Measurements from ENCODE around the gene HSPA5.

The HSPA5 gene

DNA sequence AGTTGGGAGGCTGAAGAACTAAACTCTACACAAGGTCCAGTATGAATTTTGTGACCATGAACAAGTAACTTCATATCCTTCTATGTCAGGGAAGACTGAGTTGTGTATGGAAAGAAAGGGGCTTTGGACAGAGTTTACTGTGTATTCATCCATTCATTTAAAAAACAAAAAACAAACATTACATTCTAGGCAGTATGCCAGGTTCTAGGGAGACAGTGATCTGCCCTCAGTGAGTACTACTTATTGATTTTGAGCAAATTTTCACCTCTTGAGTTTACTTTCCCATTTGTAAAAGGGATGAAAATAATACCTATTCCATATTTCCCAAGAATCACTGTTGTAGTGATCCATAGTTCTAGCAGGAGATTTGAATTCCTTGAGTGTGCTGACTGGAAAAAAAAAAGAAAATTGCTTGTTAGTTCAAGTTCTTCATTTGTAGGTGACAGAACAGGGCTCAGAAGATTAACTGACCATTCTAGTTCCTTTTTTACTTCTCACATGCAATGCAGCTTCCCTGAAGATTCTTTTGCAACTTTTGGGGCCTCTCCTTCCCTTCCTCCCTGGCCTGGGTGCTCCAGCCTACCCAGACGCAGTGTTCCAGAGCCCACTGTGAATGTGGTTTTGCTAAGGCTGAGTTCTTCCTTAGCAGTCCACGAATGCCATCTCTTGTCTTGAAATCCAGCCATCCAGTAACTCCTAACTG lies 17.8 kb upstream of the HSPA5 start:
- peaks cover 10% of the 10 kb centered on the region for H3K36me3 ChIP-seq (ENCODE audit: control insufficient read depth, low read length)
- peaks cover 26% of the 10 kb centered on the region for H3K4me1 ChIP-seq (ENCODE audit: control insufficient read depth, low read length)
- no peaks in the 10 kb centered on the region for H3K9me2 ChIP-seq (replicated peaks; ENCODE audit: control insufficient read depth, low read length)
- H3K27me3 ChIP-seq (ENCODE audit: control insufficient read depth, low read length), result no peaks in the 10 kb centered on the region
- H3K79me2 ChIP-seq (ENCODE audit: control insufficient read depth, low read length), result peaks cover 24% of the 10 kb centered on the region
- H3K27ac ChIP-seq (ENCODE audit: low read depth, low read length), result no peak overlapping the region
- no peak for TF ChIP-seq EZH2phosphoT487 (IDR thresholded peaks at IDR 0.05; ENCODE audit: borderline replicate concordance, low read length)
- TF ChIP-seq, protein P1, sequence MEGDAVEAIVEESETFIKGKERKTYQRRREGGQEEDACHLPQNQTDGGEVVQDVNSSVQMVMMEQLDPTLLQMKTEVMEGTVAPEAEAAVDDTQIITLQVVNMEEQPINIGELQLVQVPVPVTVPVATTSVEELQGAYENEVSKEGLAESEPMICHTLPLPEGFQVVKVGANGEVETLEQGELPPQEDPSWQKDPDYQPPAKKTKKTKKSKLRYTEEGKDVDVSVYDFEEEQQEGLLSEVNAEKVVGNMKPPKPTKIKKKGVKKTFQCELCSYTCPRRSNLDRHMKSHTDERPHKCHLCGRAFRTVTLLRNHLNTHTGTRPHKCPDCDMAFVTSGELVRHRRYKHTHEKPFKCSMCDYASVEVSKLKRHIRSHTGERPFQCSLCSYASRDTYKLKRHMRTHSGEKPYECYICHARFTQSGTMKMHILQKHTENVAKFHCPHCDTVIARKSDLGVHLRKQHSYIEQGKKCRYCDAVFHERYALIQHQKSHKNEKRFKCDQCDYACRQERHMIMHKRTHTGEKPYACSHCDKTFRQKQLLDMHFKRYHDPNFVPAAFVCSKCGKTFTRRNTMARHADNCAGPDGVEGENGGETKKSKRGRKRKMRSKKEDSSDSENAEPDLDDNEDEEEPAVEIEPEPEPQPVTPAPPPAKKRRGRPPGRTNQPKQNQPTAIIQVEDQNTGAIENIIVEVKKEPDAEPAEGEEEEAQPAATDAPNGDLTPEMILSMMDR (IDR thresholded peaks at IDR 0.05; ENCODE audit: low read depth, low read length, poor library complexity, severe bottlenecking), result no peak
- H3F3A ChIP-seq (ENCODE audit: control insufficient read depth, insufficient read depth), result no peaks in the 10 kb centered on the region
- H3K4me3 ChIP-seq (ENCODE audit: low read length), result no peak overlapping the region
- no peaks in the 10 kb centered on the region for H4K20me1 ChIP-seq (ENCODE audit: control insufficient read depth, insufficient read depth, low read depth, low read length)
- H3K4me2 ChIP-seq (ENCODE audit: low read length), result no peak overlapping the region
- H3K9me3 ChIP-seq (ENCODE audit: control insufficient read depth, insufficient read depth, low read length), result no peaks in the 10 kb centered on the region

DNA sequence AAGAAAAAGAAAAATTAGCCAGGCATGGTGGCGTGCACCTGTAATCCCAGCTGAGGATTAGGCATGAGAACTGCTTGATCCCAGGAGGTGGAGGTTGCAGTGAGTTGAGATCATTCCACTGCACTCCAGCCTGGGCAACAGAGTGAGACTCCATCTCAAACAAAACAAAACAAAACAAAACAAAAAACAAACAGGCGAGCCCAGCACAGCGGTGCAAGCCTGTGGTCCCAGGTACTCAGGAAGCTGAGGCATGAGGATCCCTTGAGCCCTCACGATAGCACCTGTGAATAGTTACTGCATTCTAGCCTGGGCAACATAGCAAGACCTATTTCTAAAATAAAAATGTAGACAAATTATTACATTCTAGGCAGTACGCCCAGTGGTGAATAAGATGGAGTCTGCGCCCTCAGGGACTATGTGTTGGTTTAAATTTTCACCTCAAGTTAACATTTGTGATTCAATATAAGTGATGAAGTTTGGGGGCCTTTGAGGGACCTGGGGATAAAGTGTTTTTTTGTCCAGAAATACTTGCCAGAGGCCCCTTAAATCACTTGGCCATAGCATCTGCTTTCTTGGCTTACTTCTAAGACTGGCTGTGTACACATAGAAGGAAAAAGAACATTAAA lies 17.1 kb upstream of the HSPA5 start:
- peaks cover 16% of the 10 kb centered on the region for H3K79me2 ChIP-seq (ENCODE audit: control insufficient read depth, low read length)
- H3K9me2 ChIP-seq (replicated peaks; ENCODE audit: control insufficient read depth, low read length), result no peaks in the 10 kb centered on the region
- peaks cover 20% of the 10 kb centered on the region for H3K4me1 ChIP-seq (ENCODE audit: control insufficient read depth, low read length)
- no peaks in the 10 kb centered on the region for H3F3A ChIP-seq (ENCODE audit: control insufficient read depth, insufficient read depth)
- no peaks in the 10 kb centered on the region for H4K20me1 ChIP-seq (ENCODE audit: control insufficient read depth, insufficient read depth, low read depth, low read length)
- H3K4me2 ChIP-seq (ENCODE audit: low read length), result no peak overlapping the region
- no peaks in the 10 kb centered on the region for H3K9me3 ChIP-seq (ENCODE audit: control insufficient read depth, insufficient read depth, low read length)
- no peaks in the 10 kb centered on the region for H3K27me3 ChIP-seq (ENCODE audit: control insufficient read depth, low read length)
- TF ChIP-seq, protein P1 (IDR thresholded peaks at IDR 0.05; ENCODE audit: low read depth, low read length, poor library complexity, severe bottlenecking), result no peak
- no peak for TF ChIP-seq EZH2phosphoT487 (IDR thresholded peaks at IDR 0.05; ENCODE audit: borderline replicate concordance, low read length)
- H3K36me3 ChIP-seq (ENCODE audit: control insufficient read depth, low read length), result peaks cover 3% of the 10 kb centered on the region; the same call in 1 of the 2 replicates
- no peak overlapping the region for H3K27ac ChIP-seq (ENCODE audit: low read depth, low read length)
- H3K4me3 ChIP-seq (ENCODE audit: low read length), result no peak overlapping the region

DNA sequence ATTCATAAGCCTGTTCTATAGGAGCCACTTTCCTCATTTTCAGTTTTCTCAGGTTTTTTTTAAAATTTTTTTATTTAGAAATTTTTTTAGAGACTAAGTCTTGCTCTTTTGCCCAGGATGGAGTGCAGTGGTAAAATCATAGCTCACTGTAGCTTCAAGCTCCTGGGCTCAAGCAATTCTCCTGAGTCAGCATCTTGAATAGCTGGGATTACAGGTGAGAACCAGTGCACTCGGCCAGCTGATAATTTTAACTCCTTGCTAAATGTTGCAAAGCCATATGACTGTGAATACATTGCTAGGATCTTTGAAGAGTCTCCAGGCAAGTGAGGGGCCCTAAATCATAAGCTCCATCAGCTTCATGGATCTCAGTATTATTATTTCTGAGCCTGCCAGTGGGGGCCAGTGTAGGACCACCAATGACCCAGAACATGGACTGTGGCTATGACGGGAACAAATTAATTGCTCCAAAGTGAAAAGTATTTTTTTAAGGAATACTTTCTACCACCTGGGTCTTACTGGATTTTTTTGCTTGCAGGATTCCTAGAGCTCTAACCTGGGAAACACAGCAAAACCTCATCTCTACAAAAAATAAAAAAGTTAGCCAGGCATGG lies 14.7 kb upstream of the HSPA5 start:
- Histone ChIP-seq H3K4me3 (ENCODE audit: low read length) (no peak overlapping the region), H3K4me2 (ENCODE audit: low read length) (no peak overlapping the region), H3K4me1 (ENCODE audit: control insufficient read depth, low read length) (peaks cover 8% of the 10 kb centered on the region), H3K79me2 (ENCODE audit: control insufficient read depth, low read length) (no peaks in the 10 kb centered on the region), H3K9me2 (replicated peaks; ENCODE audit: control insufficient read depth, low read length) (no peaks in the 10 kb centered on the region), H3K36me3 (ENCODE audit: control insufficient read depth, low read length) (no peaks in the 10 kb centered on the region), H3K9me3 (ENCODE audit: control insufficient read depth, insufficient read depth, low read length) (no peaks in the 10 kb centered on the region), H3F3A (ENCODE audit: control insufficient read depth, insufficient read depth) (no peaks in the 10 kb centered on the region), H4K20me1 (ENCODE audit: control insufficient read depth, insufficient read depth, low read depth, low read length) (no peaks in the 10 kb centered on the region), H3K27me3 (ENCODE audit: control insufficient read depth, low read length) (no peaks in the 10 kb centered on the region), H3K27ac (ENCODE audit: low read depth, low read length) (no peak overlapping the region)
- TF ChIP-seq, protein P1 (IDR thresholded peaks at IDR 0.05; ENCODE audit: low read depth, low read length, poor library complexity, severe bottlenecking), result peak; percentile 40
- no peak for TF ChIP-seq EZH2phosphoT487 (IDR thresholded peaks at IDR 0.05; ENCODE audit: borderline replicate concordance, low read length)

All from DOHH2 (cell line).